Activated CD8-positive, alpha-beta T cell treated with anti-CD3 and anti-CD28 coated beads for 36 hours (primary cell): ENCODE measurements around the gene CAPN5. TPM values are rescaled to one million over a fixed set of nuclear protein-coding genes. Genes with fewer than 3 reads are reported as not detected.

Experiments used
- ATAC-seq: fragments of 200-7000 bp; cut with Tn5 transposase; one replicate; pipeline ENCODE4 v1.10.0; 2021; ENCODE audit warnings: mild to moderate bottlenecking, moderate library complexity
- CTCF ChIA-PET: fragments of 350-600 bp; sonication (Branson Sonifier 250); formaldehyde crosslinking; loops from one replicate; lab custom pipeline; 2021; ENCODE audit warnings: antibody characterized with exemption; lab: Charles Lee
- POLR2A ChIA-PET: fragments of 350-600 bp; sonication (Branson Sonifier 250); formaldehyde crosslinking; loops from one replicate; lab custom pipeline; 2021; ENCODE audit warnings: antibody characterized with exemption; lab: Charles Lee
- DNase-seq: peaks from one replicate; pipeline ENCODE4 v3.0.0-alpha.2; 2020
- H3K27ac Mint-ChIP-seq: one replicate; pipeline ENCODE4 v1.8.0; 2021; ENCODE audit warnings: mild to moderate bottlenecking, mixed read lengths
- H3K27me3 Mint-ChIP-seq: one replicate; pipeline ENCODE4 v1.8.0; 2021; ENCODE audit warnings: mixed read lengths
- H3K36me3 Mint-ChIP-seq: one replicate; pipeline ENCODE4 v1.8.0; 2021; ENCODE audit warnings: low read depth, mixed read lengths
- H3K4me1 Mint-ChIP-seq: one replicate; pipeline ENCODE4 v1.8.0; 2021; ENCODE audit warnings: low read depth, mixed read lengths
- H3K4me3 Mint-ChIP-seq: one replicate; pipeline ENCODE4 v1.8.0; 2021; ENCODE audit warnings: mild to moderate bottlenecking, moderate library complexity, mixed read lengths
- H3K9me3 Mint-ChIP-seq: one replicate; pipeline ENCODE4 v1.8.0; 2021; ENCODE audit warnings: mixed read lengths
- intact Hi-C: fragments of 100-400 bp; cut with micrococcal nuclease; formaldehyde crosslinking; loops from one replicate; pipeline ENCODE4 v1.10.0; 2022
- total RNA-seq, 2 experiments: library from RNA; stranded (reverse); gene quantifications; one replicate each; pipeline ENCODE4 v1.2.3, GENCODE V29; 2021
- TF ChIP-seq, protein P1 (sequence below): fragments of 200-600 bp; IDR thresholded peaks from one replicate; pipeline ENCODE4 v1.8.0; 2022; ENCODE audit warnings: antibody characterized with exemption, mild to moderate bottlenecking

Gene CAPN5
- total RNA-seq, 2 experiments from 2014 or later = 1.6 to 2.2 TPM

DNA sequence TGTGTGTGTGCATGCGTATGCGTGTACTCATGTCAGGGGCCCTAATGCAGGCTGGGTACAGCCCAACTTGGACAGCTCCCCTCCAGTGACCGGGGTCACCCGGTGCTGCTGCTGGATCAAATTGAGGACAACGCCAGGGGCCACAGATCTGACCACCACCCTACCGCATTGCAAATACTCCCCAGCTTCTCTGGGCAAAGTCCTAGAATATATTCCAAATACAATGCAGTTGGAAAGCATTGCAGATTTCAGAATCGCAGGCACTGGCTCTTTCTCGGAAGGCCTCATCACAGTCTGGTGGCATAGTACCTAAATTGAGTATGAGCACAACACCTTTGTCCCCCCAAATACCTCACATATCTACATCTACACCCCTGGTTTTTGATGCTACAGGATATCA lies 104.5 kb downstream of the CAPN5 start:
- no peak overlapping the region for H3K4me3 Mint-ChIP-seq
- POLR2A ChIA-PET = no interaction called here
- no peaks in the 10 kb centered on the region for H3K27me3 Mint-ChIP-seq
- DNase-seq = no peak
- H3K4me1 Mint-ChIP-seq = no peaks in the 10 kb centered on the region
- ATAC-seq = no peak
- TF ChIP-seq, protein P1, sequence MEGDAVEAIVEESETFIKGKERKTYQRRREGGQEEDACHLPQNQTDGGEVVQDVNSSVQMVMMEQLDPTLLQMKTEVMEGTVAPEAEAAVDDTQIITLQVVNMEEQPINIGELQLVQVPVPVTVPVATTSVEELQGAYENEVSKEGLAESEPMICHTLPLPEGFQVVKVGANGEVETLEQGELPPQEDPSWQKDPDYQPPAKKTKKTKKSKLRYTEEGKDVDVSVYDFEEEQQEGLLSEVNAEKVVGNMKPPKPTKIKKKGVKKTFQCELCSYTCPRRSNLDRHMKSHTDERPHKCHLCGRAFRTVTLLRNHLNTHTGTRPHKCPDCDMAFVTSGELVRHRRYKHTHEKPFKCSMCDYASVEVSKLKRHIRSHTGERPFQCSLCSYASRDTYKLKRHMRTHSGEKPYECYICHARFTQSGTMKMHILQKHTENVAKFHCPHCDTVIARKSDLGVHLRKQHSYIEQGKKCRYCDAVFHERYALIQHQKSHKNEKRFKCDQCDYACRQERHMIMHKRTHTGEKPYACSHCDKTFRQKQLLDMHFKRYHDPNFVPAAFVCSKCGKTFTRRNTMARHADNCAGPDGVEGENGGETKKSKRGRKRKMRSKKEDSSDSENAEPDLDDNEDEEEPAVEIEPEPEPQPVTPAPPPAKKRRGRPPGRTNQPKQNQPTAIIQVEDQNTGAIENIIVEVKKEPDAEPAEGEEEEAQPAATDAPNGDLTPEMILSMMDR = no peak
- H3K9me3 Mint-ChIP-seq = no peaks in the 10 kb centered on the region
- CTCF ChIA-PET = no interaction called here
- H3K36me3 Mint-ChIP-seq = no peaks in the 10 kb centered on the region
- intact Hi-C loops = no loop called here
- no peak overlapping the region for H3K27ac Mint-ChIP-seq

DNA sequence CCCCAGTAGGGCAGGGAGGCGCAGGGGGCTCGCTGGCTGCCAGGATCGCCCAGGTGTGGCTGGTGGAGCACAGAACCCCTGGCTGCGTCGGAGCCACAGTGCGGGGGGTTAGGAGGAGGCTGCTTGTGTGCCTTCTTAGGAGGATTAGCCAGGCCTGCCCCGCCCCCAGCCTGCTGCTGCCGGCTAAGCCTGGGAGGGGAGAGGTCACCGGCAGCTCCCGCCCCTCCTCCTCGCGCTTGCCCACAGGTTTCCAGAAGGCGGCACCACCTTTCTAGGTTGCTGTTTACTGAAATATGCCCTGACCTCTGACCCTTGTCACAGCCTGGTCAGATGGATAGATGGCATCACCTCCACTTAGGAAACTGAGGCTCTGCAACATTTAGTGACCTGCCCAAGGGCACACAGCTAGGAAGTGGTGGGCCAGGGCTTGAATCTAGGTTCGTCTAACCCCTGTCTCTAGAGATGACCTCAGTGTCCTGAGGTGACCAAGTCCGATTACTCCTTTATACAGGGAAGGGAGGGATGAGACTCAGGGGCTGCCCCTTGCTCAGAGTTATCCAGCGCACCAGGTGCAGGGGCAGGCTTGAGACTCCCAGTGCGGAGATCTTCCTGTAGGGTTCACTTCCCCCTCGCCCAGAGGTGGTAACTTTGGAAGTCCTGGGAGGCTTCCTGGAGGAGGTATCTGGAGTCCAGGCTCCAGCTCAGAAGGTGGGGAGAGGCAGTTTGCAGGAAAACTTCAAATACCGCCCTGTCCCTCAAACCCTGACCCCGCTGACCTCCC lies 105.3 kb downstream of the CAPN5 start:
- ChIA-PET CTCF (no interaction called here), POLR2A (no interaction called here)
- Mint-ChIP-seq H3K27ac (no peak overlapping the region), H3K4me3 (no peak overlapping the region), H3K27me3 (no peaks in the 10 kb centered on the region), H3K4me1 (no peaks in the 10 kb centered on the region), H3K9me3 (no peaks in the 10 kb centered on the region), H3K36me3 (no peaks in the 10 kb centered on the region)
- intact Hi-C loops = no loop called here
- DNase-seq (no peak), ATAC-seq (no peak)
- TF ChIP-seq, protein P1 = no peak

DNA sequence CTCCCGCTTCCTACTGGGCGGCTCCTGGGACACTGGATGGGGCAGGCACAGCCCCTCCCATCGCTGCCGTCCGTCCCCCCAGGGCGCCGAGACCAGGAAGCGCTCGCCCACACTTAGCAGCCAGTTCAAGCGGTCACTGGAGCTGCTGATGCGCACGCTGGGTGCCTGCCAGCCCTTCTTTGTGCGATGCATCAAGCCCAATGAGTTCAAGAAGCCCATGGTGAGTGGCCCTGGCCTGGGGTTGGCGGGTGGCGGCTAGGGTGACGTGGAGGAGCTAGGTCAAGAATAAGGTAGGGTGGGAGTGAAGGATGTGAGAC lies 105.9 kb downstream of the CAPN5 start:
- Mint-ChIP-seq H3K4me1 (no peaks in the 10 kb centered on the region), H3K27ac (no peak overlapping the region), H3K36me3 (no peaks in the 10 kb centered on the region), H3K4me3 (no peak overlapping the region), H3K27me3 (no peaks in the 10 kb centered on the region), H3K9me3 (no peaks in the 10 kb centered on the region)
- TF ChIP-seq, protein P1 = no peak
- ATAC-seq = no peak
- CTCF ChIA-PET = interaction anchor here (1.1 kb wide), 1 partner anchor 46 kb away, joined by 4 read pairs; no protein-coding TSS in a partner anchor
- DNase-seq = no peak
- POLR2A ChIA-PET = no interaction called here
- intact Hi-C loops = no loop called here

DNA sequence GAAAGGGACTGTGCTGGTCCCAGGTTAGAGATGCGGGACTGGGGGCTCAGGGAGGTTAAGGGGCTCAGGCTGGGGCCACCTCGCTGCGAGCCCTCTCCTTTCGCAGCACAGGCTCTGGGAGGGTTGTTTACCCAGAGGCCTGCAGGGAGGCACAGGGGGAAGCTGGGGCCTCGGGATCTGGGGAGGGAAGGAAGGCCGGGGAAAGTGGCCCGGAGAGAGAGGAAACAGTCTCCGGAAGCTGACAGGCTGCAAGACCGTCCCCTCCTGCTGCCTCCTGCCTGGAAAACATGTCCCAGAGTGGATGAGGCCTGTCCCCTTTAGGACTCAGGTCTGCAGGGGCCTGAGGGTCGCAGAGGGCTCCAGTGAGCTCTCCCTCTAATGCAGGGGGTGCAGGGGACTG lies 106.7 kb downstream of the CAPN5 start:
- Mint-ChIP-seq H3K9me3 (no peaks in the 10 kb centered on the region), H3K4me3 (no peak overlapping the region), H3K27me3 (no peaks in the 10 kb centered on the region), H3K36me3 (no peaks in the 10 kb centered on the region), H3K27ac (no peak overlapping the region), H3K4me1 (no peaks in the 10 kb centered on the region)
- POLR2A ChIA-PET = no interaction called here
- no peak for ATAC-seq
- CTCF ChIA-PET = interaction anchor here (0.8 to 1.5 kb wide), 3 partner anchors 14 to 53 kb away, joined by 3 to 5 read pairs (median 4); no protein-coding TSS in a partner anchor
- DNase-seq = no peak
- TF ChIP-seq, protein P1 = no peak
- intact Hi-C loops = no loop called here

DNA sequence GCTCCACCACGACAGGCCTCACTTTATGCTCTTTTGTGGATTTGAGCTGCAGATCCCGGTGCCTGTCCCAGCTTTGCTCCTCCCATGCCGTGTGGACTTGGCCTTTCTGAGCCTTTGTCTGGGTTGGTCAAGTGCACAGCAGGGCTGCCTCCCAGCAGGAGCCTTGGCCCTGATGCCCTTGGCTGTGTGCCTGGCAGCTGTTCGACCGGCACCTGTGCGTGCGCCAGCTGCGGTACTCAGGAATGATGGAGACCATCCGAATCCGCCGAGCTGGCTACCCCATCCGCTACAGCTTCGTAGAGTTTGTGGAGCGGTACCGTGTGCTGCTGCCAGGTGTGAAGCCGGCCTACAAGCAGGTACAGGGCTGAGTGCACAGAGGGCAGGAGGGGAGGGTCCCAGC lies 107.8 kb downstream of the CAPN5 start:
- ATAC-seq = no peak

More for the DNA sequence above, 107.8 kb downstream of the CAPN5 start:
- ChIA-PET CTCF (interaction anchor here (1.5 kb wide), 1 partner anchor 13 kb away, joined by 5 read pairs; no protein-coding TSS in a partner anchor), POLR2A (no interaction called here)
- TF ChIP-seq, protein P1 = no peak
- no peak for DNase-seq
- intact Hi-C loops = no loop called here
- no peak overlapping the region for H3K27ac Mint-ChIP-seq
- H3K27me3 Mint-ChIP-seq = no peaks in the 10 kb centered on the region
- no peak overlapping the region for H3K4me3 Mint-ChIP-seq
- no peaks in the 10 kb centered on the region for H3K36me3 Mint-ChIP-seq
- no peaks in the 10 kb centered on the region for H3K4me1 Mint-ChIP-seq
- no peaks in the 10 kb centered on the region for H3K9me3 Mint-ChIP-seq
